ENCODE results near the gene CAMK2A.

CAMK2A gene

GRCh38 chr5:150181766-150182545, 107.6 kb downstream of the CAMK2A start:
- DNase-seq = no peak

- DNase-seq = no peak
Measured at GRCh38 chr5:150181027-150181426, 108.5 kb downstream of the CAMK2A start.

GRCh38 chr5:150180241-150181026, 109.1 kb downstream of the CAMK2A start:
- peak; percentile 85 for DNase-seq

DNA sequence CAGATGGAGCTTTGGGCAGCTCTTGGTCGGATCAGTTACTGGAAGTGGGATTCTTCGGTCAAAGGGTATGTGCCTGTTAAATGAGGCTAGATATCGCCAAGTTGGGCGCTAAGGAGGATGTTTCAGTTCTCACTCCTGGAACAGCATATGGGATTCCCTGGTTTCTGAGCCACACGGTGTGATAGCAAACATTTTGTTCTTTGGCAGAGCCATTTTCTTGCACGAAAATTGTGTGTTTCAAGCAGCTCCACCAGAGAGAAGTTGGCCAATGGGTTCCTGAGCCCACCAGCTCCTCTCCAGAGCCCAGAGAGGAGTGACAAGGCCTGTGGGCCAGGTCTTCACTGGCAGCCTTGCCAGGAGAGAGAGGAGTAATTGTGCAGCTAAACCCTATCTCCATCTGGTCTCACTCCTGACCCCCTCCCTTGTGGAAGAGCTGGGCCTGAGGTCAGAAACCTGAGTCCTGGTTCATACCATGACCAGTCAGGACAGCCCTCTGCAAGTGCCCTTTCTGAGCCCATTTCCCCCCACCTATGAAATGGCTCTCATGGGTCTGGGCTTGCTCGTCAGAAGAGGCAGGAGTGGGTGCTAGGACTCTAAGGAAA, 110.5 kb downstream of the CAMK2A start:
- DNase-seq = no peak

DNA sequence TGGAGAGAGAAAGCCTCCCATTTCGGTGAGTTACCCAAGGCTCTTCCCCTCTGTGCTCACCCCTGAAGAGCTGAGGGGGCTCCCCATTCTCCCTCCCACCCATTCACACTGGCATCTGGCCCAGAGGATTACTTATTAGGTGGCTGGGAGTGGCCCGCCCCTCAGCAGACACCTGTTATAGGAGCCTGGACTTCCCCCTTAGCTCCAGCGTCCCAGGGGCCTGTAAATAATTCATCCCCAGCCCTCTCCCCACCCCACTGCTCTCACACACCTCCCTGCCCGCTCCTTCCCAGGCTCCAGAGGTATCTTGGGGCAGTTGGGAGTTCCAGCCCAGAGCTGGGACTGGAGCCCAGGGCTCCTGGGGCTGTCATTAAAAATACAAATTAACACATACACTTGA, 111.3 kb downstream of the CAMK2A start:
- DNase-seq = no peak

GRCh38 chr5:150177721-150178120, 111.9 kb downstream of the CAMK2A start:
- no peak for DNase-seq

DNA sequence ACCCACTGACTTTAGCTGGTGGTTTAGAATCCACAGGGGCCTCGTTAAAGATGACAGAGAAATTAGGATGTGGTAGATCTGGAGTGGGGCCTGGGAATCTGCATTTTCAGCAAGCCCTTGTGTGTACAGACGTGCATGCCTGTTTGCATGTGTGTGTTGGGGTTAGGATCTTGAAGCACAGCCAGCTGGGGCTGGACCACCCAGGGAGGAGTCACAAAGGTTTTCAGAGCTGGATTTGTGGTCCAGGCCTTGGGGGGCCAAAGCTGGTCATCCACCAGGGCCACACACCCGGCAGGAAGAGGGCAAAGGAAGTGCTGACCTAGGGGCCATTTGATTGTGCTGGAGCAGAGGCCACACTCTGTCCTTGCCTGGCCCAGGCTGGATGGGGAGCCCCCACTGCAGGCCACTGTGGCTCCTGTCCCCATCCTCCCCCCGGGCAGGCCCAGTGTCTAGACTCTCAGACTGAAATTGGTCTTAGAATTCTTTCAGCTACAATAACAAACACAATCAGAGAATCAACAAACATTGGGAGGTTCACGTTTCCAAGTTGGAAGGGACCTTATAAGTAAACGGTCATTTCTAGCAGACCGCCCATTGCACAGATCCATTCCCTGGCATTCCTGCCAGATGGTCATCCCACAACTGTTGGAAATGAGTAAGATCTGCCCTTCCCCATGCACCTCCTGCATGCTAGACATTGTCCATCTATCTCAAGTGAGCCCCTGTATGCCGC, 112.7 kb downstream of the CAMK2A start:
- no peak for DNase-seq

DNA sequence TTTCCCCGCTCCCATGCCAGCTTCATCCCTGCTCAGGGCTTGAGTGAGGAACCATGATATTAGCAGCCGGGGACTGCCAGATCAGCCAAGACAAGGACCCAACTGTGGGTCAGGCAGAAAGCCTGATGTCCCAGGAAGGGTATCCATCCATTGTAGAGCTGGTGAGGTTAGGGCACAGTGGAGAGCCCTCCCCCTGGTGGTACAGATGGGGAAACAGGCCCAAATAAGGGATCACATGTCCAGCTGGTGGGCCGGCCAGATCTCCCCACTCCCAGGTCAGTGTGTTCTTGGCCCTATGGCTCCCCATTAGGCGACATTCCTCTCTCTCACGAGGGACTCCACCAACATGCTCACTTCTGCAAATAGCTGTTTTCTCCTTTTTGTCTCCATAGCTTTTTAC, 114.0 kb downstream of the CAMK2A start:
- DNase-seq = no peak

DNA sequence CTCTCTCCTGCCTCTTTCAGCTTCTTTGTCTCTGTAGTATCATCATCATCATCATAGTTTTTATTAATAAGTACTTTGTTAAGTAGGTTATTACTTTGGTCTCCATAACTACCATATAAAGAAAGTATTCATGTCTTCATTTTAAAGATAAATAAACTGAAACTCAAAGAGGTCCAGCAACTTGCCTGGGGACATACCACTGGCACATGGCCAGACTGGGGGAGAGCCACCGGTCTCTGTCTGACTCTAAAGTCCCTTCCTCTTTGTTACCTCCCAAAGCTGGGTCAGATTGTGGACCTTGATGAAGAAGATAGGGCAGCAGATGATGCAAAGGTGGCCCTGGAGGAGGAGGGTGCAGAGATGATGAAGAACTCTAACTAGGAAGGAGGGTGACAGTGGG, 114.5 kb downstream of the CAMK2A start:
- no peak for DNase-seq

DNA sequence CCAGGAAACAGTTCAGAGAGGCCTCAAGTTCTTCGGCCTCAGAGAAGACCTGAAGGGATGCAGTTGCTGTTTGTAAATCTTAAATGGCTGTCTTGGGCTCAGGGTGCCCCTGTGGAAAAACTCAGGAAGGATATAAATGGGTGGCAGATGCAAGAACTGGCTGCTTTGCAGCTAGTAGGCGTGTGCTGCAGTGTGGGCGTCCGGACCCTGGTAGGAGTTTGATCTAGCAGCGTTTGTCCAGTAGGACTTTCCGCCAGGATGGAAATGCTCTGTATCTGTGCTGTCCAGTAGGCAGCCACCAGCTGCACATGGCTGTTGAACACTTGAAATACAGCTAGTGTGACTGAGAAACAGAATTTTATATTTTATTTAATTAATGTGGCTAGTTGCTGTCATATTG, 115.3 kb downstream of the CAMK2A start:
- DNase-seq = no peak

- DNase-seq = no peak
Measured at GRCh38 chr5:150173161-150173560, 116.4 kb downstream of the CAMK2A start.

GRCh38 chr5:150172556-150172955, 117.0 kb downstream of the CAMK2A start:
- DNase-seq = no peak

DNA sequence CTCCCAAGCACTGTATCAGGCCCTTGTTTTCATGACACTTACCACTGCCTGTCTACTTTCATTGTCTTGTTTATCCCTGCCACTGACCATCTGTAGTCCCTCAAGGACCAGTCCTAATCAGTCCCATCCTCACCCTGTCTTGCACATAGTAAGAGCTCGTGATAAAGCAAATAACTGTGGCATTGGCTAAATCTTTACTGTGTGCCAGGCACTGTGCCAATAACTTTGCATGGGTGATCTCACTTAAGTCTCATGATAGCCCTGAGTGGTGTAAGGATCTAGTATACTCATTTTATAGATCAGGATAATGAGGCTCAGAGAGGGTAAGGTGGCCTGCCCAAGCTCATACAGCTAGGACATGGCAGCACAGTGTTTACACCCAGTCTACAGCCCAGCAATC, 117.4 kb downstream of the CAMK2A start:
- no peak for DNase-seq

Data from right forelimb (tissue), 1 donor.